ENCODE results near the gene TMEM156.

- TF ChIP-seq ZBTB33 (IDR thresholded peaks at IDR 0.05) (no peak), CTCF (IDR thresholded peaks at IDR 0.05; ENCODE audit: low read depth, low read length, missing input control) (no peak), YY1 (IDR thresholded peaks at IDR 0.05) (no peak), SP1 (IDR thresholded peaks at IDR 0.05) (no peak), GABPA (IDR thresholded peaks at IDR 0.05 in 1 of 2, conservative IDR thresholded peaks at IDR 0.05 in 1 of 2) (no peak), TAF1 (conservative IDR thresholded peaks at IDR 0.05) (no peak), REST (IDR thresholded peaks at IDR 0.05) (no peak), FOXA1 (IDR thresholded peaks at IDR 0.05) (no peak)
Measured at GRCh38 chr4:38958453-38959190, 73.6 kb downstream of the TMEM156 start.
